ENCODE results near the gene PCDHB2.
"Not testable (repeated sequence)": the region's sequence is repeated elsewhere in the genome, so short reads cannot be mapped to it uniquely, and the experiment has no call there.

The PCDHB2 gene

DNA sequence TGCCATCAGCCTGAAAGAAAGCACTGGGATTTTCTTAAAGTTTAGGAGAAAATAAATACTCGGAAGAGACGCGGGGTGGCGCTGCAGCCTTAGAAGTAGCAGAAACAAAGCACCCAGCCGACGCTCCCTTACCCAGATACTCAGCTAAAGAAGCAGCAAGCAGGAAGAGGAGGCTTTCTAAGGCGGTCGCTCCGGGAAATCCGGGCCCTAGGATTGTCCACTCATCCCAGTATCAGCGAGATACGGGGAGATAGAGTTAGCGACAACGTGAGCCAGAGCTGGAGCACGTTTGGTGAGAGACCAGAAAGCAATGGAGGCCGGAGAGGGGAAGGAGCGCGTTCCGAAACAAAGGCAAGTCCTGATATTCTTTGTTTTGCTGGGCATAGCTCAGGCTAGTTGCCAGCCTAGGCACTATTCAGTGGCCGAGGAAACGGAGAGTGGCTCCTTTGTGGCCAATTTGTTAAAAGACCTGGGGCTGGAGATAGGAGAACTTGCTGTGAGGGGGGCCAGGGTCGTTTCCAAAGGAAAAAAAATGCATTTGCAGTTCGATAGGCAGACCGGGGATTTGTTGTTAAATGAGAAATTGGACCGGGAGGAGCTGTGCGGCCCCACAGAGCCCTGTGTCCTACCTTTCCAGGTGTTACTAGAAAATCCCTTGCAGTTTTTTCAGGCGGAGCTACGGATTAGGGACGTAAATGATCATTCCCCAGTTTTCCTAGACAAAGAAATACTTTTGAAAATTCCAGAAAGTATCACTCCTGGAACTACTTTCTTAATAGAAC lies at the start of gene PCDHB2:
Gene PCDHB2, plus strand, starts transcription at position 135 of the 782 bp plus-strand sequence. Its CDS starts 176 bp downstream, at position 311.
- no peak for DNase-seq (ENCODE audit: low read depth)

DNA sequence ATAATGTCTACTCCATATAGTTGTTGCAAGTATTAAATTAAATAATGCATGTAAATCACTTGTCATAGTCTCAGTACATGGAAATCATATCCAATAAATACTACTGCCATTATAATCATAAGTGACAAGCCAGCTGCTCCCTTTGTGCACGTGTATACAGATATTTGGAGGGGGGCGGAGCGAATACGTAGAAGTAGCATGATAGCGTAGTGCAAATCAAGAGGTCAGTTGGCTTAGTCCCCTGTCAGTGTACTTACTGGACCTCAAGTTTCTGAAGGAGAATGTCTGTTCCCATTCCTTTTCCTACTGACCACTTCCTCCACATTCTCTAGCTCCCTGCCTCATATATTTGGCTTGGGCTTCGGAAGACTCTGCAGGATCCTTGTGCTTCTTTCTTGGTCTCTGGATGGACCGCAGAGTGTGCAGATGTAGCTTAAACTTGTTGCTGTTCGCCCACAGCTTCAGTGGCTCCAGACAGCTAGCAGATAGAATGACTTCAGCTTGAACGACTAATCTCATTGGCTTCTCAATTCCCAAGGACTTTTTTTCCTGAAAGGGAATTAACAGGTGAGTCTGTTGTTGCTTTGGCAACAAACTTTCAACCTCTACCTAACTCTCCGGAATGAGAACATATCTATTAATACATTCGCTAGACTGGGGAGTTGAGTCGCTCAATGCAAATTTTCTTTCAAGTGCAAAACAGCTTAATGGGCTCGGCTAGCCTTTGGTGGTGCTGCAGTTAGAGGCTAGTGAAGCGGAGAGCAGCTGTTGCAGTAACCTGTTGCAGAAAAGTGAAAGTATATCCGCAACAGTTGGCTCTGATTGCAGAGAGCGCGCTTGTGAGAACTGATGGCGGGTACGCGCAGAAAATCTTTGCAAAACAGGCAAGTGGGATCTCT lies 43.5 kb upstream of the PCDHB2 start, which contains the start of gene PCDHB1:
Gene PCDHB1, plus strand, starts transcription at position 753 of the 899 bp plus-strand sequence. Its CDS starts 97 bp downstream, at position 850.
- DNase-seq (ENCODE audit: low read depth): no peak

DNA sequence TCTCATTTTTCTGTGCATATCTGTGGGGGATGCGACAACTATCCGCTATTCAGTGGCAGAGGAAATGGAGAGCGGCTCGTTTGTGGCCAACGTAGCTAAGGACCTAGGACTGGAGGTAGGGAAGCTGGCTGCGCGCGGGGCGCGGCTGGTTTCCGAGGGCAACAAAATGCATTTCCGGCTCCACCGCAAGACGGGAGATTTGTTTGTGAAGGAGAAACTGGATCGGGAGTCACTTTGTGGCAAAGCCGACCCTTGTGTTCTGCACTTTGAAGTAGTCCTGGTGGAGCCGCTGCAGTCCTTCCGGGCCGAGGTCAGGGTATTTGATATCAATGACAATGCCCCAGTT lies 42.9 kb upstream of the PCDHB2 start:
- DNase-seq (ENCODE audit: low read depth): no peak

DNA sequence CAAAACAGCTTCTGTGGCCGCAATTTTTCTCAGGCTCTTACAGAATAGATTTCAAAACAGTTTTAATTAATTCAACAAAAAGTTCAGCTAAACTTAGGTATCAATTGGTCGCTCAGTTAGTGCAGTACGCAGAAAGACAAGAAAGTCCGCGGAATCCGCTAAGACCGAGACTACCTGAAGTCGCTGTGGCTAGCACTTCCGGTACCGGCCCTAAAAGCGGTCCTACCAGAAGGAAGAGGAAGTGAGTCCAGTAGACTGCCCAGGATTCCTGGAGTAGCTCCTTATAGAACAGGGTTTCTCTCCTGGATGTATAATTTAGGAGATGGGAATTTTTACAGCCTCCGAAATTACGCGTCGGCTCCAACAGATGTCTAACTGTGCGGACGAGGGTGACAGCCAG lies 16.6 kb upstream of the PCDHB2 start:
- DNase-seq (ENCODE audit: low read depth): no peak

DNA sequence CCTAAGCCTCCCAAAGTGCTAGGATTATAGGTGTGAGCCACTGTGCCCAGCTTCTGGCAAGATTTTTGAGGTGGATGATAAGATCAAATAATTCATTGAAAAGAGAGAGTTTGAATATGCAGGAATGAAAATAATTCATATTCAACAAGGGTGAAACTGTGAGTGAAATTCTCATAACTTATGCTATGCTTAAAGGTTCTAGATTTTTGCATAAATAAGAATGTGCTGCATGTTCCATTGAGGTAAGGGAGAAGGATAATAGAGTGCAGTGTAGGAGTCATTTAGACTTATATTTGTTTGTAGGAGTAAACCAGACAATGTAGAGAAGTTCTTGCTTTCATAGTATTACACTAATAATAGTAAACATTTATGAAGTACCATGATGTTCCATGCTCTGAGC lies 12.2 kb upstream of the PCDHB2 start:
- no peak for DNase-seq (ENCODE audit: low read depth)

DNA sequence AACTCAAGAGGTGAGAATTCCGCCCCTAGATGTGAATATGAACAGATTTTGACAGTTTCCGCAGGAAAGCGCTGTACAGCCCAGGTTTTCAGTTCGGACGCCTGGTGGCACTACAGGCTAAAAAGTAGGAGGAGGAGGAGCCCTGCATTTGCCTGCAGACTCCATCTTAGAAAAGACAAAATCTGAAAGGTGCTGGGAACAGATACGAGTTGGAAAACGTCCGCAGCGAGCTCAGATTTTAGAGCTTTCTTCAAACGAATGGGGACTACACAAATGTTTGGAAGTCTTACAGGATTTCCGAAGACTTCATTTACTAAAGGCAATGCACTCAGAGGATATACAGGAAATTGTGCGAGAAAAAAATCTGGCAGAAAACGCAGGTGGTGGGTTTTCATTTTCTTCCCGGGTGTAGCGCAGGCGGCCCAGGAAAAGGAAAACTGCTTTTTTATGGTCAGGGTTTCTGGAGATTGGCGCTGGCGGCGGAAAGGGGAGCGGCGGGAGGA lies 9.9 kb upstream of the PCDHB2 start:
- DNase-seq (ENCODE audit: low read depth): no peak

DNA sequence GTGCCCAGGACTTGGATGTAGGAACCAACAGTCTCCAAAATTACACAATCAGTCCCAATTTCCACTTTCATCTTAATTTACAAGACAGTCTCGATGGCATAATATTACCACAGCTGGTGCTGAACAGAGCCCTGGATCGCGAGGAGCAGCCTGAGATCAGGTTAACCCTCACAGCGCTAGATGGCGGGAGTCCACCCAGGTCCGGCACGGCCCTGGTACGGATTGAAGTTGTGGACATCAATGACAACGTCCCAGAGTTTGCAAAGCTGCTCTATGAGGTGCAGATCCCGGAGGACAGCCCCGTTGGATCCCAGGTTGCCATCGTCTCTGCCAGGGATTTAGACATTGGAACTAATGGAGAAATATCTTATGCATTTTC lies 837 bp downstream of the PCDHB2 start:
- DNase-seq (ENCODE audit: low read depth): no peak

DNA sequence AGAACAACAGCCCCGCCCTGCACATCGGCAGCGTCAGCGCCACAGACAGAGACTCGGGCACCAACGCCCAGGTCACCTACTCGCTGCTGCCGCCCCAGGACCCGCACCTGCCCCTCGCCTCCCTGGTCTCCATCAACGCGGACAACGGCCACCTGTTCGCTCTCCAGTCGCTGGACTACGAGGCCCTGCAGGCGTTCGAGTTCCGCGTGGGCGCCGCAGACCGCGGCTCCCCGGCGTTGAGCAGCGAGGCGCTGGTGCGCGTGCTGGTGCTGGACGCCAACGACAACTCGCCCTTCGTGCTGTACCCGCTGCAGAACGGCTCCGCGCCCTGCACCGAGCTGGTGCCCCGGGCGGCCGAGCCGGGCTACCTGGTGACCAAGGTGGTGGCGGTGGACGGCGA lies 1.8 kb downstream of the PCDHB2 start:
- not testable (repeated sequence) for DNase-seq (ENCODE audit: low read depth)

DNA sequence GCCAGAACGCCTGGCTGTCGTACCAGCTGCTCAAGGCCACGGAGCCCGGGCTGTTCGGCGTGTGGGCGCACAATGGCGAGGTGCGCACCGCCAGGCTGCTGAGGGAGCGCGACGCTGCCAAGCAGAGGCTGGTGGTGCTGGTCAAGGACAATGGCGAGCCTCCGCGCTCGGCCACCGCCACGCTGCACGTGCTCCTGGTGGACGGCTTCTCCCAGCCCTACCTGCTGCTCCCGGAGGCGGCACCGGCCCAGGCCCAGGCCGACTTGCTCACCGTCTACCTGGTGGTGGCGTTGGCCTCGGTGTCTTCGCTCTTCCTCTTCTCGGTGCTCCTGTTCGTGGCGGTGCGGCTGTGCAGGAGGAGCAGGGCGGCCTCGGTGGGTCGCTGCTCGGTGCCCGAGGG lies 2.2 kb downstream of the PCDHB2 start:
- not testable (repeated sequence) for DNase-seq (ENCODE audit: low read depth)

DNA sequence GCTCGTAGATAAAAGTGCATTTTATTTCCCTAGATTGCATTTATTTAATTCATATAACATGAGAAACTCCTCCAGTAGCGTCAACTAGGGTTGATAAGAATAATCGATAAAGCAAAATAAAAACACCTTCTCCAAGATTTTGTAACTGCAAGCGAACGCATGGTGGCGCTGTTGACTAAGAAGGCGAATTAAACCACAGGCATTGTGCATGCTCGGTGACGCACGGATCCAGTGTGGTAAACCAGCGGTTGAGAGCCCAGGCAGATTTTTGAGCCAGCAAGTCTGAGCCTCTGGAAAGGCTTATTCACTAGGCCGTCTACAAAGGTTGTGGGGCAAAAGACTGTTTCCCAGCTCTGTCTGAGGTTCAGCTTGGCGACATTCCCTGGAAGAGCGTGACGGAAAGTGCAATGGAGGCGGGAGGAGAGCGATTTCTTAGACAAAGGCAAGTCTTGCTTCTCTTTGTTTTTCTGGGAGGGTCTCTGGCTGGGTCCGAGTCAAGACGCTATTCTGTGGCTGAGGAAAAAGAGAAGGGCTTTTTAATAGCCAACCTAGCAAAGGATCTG lies 5.9 kb downstream of the PCDHB2 start, which contains the start of gene PCDHB3:
Gene PCDHB3, plus strand, starts transcription at position 231 of the 563 bp plus-strand sequence. Its CDS starts 177 bp downstream, at position 408.
- DNase-seq (ENCODE audit: low read depth): no peak

DNA sequence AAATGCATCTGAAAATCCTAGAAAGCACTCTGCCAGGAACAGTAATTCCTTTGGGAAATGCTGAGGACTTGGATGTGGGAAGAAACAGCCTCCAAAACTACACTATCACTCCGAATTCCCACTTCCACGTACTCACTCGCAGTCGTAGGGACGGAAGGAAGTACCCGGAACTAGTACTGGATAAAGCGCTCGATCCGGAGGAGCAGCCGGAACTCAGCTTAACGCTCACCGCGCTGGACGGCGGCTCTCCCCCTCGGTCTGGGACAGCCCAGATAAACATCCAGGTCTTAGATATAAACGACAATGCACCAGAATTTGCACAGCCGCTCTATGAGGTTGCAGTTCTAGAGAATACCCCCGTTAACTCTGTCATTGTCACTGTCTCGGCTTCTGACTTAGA lies 6.6 kb downstream of the PCDHB2 start:
- DNase-seq (ENCODE audit: low read depth): no peak

DNA sequence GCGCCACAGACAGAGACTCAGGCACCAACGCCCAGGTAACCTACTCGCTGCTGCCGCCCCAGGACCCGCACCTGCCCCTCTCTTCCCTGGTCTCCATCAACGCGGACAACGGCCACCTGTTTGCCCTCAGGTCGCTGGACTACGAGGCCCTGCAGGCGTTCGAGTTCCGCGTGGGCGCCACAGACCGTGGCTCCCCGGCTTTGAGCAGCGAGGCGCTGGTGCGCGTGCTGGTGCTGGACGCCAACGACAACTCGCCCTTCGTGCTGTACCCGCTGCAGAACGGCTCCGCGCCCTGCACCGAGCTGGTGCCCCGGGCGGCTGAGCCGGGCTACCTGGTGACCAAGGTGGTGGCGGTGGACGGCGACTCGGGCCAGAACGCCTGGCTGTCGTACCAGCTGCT lies 7.7 kb downstream of the PCDHB2 start:
- DNase-seq (ENCODE audit: low read depth): not testable (repeated sequence)

DNA sequence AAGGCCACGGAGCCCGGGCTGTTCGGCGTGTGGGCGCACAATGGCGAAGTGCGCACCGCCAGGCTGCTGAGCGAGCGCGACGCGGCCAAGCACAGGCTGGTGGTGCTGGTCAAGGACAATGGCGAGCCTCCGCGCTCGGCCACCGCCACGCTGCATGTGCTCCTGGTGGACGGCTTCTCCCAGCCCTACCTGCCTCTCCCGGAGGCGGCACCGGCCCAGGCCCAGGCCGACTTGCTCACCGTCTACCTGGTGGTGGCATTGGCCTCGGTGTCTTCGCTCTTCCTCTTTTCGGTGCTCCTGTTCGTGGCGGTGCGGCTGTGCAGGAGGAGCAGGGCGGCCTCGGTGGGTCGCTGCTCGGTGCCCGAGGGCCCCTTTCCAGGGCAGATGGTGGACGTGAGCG lies 8.1 kb downstream of the PCDHB2 start:
- DNase-seq (ENCODE audit: low read depth): not testable (repeated sequence)

DNA sequence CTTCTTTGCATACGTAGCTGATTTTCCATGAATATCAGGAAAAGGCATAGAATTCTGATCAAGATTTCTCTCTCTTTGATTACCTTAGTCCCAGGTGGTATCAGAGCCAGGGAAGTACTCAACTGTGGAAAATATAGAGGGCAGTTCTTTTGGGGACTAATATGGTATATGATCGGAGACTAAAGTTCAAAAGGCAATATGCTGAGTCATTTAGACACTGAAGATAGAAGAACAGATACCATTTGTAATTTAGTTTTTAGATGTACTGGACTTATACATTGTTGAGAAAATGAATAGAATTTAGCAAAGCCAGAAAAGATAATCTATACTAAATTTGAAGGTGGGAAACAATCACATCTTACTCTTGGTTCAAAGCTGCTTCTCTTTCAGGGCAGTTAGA lies 10.9 kb downstream of the PCDHB2 start:
- DNase-seq (ENCODE audit: low read depth): no peak

DNA sequence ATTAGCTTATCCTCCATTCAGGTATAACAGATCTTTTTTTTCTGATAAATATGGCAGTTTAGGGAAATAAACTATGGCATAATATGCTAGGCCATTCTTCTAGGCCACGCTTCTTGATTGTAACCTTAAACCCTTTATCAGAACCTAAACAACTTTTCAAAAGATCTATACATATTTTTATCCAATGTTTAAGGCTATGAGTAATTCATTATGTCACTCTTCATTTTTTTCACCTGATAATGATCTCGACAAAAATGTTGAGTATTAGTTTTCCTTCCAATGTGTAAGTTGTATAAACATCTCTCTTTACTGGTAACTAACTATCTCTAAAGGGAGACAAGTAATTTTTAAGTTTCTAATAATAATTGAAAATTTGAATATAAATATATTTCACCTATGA lies 24.8 kb downstream of the PCDHB2 start:
- no peak for DNase-seq (ENCODE audit: low read depth)

DNA sequence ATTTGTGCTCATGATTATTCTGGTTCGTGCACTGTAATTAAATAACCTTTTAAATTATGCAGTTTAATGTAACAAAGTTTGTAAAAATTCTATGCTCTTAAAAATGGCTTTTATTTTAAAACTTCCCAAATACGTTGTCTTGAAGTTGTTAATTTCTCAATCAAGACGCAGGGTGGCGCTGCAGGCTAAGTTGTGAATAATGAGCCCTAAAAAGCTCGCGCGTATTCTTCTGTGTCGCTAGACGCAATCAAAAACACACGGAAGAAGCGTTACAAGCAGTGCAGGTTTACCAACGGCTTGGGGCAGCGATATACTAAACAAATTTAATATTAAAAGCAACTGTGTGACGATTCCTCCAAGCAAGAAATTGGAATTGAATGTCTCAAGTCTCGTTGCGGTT lies 27.1 kb downstream of the PCDHB2 start, which contains the start of gene PCDHB4:
Gene PCDHB4, plus strand, starts transcription at position 256 of the 400 bp plus-strand sequence. CDS start 181 bp downstream, outside the sequence.
- DNase-seq (ENCODE audit: low read depth): no peak

DNA sequence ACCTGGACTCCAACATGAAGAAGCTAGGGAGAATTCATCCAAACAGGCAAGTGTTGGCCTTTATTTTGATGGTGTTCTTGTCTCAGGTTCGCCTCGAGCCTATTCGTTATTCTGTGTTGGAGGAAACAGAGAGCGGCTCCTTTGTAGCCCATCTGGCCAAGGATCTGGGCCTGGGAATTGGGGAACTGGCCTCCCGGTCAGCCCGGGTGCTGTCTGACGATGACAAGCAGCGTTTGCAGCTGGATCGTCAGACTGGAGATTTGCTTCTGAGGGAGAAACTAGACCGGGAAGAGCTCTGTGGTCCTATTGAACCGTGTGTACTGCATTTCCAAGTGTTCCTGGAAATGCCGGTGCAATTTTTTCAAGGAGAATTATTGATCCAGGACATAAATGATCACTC lies 27.6 kb downstream of the PCDHB2 start:
- no peak for DNase-seq (ENCODE audit: low read depth)

DNA sequence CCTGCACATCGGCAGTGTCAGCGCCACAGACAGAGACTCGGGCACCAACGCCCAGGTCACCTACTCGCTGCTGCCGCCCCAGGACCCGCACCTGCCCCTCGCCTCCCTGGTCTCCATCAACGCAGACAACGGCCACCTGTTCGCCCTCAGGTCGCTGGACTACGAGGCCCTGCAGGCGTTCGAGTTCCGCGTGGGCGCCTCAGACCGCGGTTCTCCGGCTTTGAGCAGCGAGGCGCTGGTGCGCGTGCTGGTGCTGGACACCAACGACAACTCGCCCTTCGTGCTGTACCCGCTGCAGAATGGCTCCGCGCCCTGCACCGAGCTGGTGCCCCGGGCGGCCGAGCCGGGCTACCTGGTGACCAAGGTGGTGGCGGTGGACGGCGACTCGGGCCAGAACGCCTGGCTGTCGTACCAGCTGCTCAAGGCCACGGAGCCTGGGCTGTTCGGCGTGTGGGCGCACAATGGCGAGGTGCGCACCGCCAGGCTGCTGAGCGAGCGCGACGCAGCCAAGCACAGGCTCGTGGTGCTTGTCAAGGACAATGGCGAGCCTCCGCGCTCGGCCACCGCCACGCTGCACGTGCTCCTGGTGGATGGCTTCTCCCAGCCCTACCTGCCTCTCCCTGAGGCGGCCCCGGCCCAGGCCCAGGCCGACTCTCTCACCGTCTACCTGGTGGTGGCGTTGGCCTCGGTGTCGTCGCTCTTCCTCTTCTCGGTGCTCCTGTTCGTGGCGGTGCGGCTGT lies 29.2 kb downstream of the PCDHB2 start:
- not testable (repeated sequence) for DNase-seq (ENCODE audit: low read depth)

DNA sequence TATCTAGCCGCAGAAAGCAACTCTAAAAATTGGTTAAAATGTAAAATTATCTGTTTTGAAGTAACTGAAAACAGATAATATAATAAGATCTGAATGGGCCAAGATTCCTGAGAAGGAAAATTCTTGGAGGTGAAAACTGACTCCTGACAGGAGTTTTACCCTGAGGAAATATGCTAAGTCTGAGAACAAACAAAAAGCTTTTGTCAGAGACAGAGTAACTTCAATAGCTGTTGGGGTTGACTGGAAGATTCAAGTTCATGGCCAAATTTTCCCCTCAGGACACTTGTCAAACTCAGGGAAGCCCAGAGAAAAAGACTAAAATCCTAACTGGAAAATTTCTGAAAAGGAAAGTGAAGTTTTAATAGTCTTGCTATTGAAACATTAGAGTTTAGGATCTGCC lies 32.9 kb downstream of the PCDHB2 start:
- DNase-seq (ENCODE audit: low read depth): no peak

DNA sequence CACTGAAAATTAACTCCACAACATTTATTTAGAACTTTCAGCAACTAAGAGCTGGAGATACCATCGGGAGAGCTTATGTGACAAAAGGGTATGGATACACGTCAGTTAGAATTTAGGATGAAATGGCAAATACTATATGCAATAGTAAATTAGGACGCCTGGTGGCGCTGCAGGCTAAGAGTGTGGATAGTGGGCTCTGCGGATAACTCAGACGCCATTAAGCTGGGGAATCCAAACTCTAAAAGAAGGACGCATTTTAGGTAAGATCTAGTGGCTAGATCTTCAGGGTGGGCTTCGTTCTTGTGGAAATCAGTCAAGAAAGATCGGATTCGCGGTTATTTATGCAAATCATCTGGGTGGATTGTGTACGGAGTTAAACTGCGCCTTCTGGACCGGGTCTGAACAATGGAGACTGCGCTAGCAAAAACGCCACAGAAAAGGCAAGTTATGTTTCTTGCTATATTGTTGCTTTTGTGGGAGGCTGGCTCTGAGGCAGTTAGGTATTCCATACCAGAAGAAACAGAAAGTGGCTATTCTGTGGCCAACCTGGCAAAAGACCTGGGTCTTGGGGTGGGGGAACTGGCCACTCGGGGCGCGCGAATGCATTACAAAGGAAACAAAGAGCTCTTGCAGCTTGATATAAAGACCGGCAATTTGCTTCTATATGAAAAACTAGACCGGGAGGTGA lies 40.8 kb downstream of the PCDHB2 start, which contains the start of gene PCDHB5:
Gene PCDHB5, plus strand, starts transcription at position 177 of the 688 bp plus-strand sequence. Its CDS starts 229 bp downstream, at position 406.
- no peak for DNase-seq (ENCODE audit: low read depth)
